SKM-1 treated with dmso at 0.1 percent for 144 hours (cell line): Measurements from ENCODE around the gene GDF3.
"Not testable (repeated sequence)": the region's sequence is repeated elsewhere in the genome, so short reads cannot be mapped to it uniquely, and the experiment has no call there.

Experiments used
- DNase-seq: peaks from one replicate; lab custom pipeline; 2025; ENCODE audit not compliant: unreplicated experiment; lab: John Stamatoyannopoulos, UW

Gene GDF3

DNA sequence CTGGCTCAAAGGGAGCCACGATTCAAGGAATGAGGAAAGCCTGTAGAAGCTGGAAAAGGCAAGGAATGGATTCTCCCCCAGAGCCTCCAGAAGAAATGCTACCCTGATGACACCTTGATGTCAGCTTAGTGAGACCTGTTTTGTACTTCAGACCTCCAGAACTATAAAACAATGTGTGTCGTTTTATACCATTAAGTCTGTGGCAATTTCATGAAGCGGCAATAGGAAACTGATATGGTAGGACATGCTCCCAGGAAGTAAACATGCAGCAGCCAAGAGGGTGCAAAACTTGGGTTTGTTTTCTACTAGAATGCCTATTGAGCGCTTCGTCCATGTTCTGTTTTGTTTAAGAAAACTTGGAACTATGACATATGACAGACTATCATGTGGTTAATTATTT lies 27.4 kb downstream of the GDF3 start:
- DNase-seq = no peak

DNA sequence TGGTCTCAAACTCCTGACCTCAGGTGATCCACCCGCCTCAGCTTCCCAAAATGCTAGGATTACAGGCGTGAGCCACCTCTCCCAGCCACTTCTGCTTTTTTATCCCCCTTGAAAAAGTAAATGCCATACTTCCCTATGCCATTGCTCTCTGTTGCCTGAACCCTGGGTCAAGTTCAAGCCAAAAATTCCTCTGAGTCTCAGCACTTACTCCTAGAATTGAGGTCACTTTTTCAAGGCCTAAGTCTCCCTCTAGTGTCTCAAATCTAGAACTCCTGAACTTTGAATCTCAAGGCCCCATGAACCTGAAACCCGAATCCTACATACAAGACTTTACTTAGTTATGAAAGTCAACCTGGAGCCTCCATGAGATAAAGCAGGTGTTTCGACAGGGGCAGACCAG lies 28.4 kb downstream of the GDF3 start:
- peak; percentile 70 for DNase-seq

DNA sequence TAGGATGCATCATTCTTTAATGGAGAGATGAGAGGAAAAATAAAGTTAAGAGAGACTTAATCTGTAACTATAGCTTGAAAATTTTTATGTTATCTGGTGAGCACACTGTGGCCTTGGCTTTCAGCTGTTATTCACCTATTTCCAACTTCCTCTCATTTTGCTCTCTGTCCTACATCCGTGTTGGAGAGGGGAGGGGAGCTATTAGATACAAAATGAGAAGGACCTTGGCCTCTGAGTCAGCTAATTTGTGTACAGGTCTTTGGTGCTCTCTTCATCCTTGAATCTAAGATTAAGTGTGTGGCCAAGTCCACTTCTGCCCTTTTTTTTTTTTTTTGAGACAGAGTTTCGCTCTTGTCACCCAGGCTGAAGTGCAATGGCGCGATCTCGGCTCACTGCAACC lies 29.0 kb downstream of the GDF3 start:
- no peak for DNase-seq

DNA sequence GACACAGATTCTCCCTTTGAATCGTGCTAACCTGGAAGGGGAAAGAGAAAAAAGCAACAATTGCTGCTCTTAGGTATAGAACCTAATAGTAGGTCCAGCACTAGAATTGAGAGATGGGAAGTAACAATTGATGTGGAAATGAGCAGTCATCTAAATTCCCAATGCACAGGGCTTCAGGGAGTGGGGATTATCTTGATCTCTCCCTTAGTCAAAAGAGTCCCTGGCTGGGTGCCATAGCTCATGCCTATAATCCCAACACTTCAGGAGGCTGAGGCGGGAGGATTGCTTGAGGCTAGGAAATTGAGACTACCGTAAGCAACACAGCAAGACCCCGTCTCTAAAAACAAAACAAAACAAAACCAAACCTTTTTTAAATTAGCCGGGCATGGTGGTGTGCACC lies 33.8 kb downstream of the GDF3 start:
- DNase-seq = no peak

DNA sequence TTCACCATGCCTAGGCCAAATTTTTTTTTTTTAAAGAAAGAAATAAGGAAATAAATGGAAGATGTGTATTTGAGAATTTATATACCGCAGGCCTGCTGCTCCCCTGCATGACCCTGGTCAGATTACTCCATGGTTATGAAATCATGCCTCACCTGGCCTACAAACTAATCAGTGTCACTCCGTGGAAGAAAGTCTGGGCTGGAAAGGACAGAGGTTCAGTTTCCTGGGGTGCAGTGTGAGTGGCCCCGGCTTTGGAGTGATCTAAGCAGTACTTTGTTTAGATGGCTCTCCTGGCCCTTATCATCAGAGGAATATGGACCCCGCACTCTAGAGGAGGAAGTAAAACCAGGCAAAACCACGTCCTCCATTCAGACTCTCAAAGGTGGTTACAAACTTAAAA lies 39.5 kb downstream of the GDF3 start:
- DNase-seq = no peak

DNA sequence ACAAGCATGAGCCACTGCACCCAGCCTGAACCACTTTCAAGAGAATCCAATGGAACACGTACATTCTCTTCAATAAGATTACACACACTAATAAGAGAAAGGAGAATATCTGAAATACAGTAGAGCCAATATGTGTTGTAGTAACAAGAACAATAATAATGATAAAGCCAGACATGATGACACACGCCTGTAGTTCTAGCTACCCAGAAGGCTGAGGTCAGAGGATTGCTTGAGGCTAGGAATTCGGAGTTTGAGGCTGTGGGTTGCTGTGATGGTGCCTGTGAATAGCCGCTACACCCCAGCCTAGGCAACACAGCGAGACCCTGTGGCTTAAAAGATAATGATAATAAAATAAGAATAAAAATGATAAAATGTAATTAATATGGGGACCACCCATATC lies 45.5 kb downstream of the GDF3 start:
- DNase-seq = no peak

DNA sequence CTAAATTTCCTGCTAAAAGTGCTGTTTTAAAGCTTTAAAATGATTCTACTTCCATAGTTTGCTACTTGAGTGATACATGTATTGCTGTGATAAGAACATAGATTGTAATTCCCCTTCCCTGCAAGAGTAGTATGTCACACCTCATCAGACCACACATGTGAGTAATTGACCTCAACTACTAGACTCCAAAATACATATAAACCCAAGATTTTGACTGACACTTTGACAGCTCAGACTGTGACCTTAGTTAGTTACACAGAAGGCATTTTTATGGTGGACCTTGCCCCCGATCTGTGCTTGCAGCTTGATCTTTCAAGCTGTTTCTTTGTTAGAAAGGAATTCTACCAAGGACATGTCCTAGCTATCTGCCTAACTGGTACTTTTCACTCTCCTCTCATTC lies 48.5 kb downstream of the GDF3 start:
- no peak for DNase-seq

DNA sequence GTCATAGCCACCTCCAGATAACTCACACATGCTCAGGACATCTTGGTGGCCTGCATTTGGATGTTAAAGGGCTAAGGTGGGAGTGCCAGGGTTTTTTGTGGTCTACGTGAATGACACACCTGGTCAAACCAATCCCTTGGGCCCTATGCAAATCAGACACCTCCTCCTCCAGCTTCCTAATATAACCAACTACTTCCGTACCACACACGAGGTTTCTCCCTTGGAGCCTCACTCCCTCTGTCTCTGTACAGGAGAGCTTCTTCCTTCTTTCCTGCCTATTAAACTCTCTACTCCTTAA lies 49.4 kb downstream of the GDF3 start:
- no peak for DNase-seq

DNA sequence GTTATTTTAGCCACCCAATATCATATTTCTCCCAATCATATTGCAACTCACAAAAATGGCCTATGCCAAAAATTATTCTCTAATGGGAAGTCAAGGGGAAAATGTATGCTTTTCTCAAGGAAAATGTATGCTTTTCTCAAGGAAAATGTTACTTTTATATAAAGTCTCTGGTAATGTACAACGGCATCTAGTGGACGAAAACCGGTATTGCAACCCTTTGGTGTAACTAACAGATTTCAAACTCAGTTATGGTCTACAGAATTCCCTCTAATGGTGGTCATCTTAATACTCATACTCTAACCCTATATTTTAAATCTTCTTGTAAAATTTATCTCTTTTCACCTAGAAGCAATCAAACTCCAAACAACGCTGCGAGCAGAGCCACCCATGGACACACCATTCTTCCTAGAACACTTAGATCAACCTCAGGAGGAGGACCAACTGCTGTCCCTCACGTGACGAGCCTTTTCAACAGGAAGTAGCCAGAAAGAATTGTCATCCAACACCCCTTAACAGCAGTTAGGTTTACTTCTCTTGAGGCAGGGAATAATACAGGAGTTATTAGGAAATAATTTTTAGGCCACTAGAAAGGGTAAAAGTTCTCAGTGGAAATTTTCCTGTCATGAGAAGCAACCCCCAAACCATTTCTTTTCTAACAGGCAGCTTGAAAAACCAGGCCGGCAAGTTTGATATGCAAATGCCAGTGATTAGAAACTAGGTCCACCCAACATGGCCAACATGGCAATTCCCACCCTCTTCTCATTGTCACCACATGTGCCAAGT lies 50.0 kb downstream of the GDF3 start:
- peak; percentile 29 for DNase-seq

DNA sequence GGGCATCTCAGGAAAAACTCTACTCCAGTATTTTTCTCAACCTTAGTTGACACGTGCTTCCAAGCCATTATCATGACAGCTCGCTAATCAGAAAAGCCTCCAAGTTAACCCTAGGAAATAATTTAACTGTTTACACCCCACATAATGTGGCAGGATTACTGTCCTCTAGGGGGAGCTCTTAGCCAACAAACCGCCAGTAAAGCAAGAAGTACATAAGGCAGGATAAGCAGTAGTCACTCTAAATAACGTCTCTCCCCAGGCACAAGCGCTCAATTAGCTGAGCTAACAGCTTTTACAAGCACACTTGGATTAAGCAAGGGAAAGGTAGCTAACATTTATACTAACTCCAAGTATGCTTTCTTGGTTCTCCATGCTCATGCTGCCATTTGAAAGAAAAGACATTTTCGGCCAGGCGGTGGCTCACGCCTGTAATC lies 52.7 kb downstream of the GDF3 start:
- DNase-seq = no peak

DNA sequence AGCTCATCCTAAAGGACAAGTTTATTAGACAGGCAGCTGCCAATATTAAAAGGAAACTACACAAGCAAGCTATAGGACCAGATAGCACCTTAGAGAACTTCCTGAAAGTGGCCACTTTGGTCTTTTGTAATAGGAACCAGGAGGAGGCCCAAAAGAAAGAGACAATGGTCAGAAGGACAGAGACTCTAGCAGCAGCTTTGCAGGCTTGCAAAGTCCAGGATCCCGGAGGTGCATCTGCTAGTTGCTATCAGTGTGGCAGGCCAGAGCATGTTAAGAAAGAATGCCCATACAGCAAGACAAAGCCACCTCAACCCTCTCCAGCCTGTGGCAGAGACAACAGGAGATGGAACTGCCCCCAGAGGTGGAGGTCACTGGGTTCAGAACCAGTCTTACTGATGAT lies 53.3 kb downstream of the GDF3 start:
- no peak for DNase-seq

DNA sequence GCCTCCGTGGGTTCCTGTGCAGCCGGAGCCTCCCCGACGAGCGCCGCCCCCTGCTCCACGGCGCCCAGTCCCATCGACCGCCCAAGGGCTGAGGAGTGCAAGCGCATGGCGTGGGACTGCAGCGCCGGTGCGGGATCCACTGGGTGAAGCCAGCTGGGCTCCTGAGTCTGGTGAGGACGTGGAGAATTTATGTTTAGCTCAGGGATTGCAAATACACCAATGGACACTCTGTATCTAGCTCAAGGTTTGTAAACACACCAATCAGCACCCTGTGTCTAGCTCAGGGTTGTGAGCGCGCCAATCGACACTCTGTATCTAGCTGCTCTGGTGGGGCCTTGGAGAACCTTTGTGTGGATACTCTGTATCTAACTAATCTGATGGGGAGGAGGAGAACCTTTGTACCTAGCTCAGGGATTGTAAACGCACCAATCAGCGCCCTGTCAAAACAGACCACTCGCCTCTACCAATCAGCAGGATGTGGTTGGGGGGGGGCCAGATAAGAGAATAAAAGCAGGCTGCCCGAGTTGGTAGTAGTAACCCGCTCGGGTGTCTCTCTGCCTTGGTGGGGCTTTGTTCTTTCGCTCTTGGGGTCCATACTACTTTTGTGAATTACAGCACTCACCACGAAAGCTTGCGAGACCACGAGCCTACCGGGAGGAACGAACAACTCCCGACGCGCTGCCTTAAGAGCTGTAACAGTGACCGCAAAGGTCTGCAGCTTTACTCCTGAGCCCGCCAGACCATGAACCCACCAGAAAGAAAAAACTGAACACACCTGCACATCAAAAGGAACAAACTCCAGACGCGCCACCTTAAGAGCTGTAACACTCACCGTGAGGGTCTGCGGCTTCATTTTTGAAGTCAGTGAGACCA lies 55.2 kb downstream of the GDF3 start:
- DNase-seq = not testable (repeated sequence)
